Measurements from ENCODE around the gene DENND1A. TPM values are rescaled to one million over a fixed set of nuclear protein-coding genes. Genes with fewer than 3 reads are reported as not detected.
A peak's percentile ranks its signal among the peaks of the same experiment; 100 is the strongest.

The DENND1A gene
- total RNA-seq, 1 donor from 2014 or later: 48.1 TPM

GRCh38 chr9:123359546-123359945 is 570.4 kb downstream of the DENND1A start:
- peaks cover 80% of the 10 kb centered on the region for H3K4me1 Mint-ChIP-seq
- H3K4me1 ChIP-seq: peaks cover 58% of the 10 kb centered on the region
- peaks cover 11% of the 10 kb centered on the region for H3K36me3 Mint-ChIP-seq
- H3K79me2 ChIP-seq (ENCODE audit: low read depth): peaks cover 76% of the 10 kb centered on the region
- H3K9ac ChIP-seq: no peak overlapping the region
- TF ChIP-seq EZH2 (IDR thresholded peaks at IDR 0.05): no peak
- TF ChIP-seq CTCF (IDR thresholded peaks at IDR 0.05): no peak
- no peak for TF ChIP-seq EZH2phosphoT487 (IDR thresholded peaks at IDR 0.05)
- H3K9me3 Mint-ChIP-seq: no peaks in the 10 kb centered on the region
- no peak overlapping the region for H3K4me3 ChIP-seq
- H3K9me3 ChIP-seq (ENCODE audit: low read depth): no peaks in the 10 kb centered on the region
- no peak overlapping the region for H3K27ac ChIP-seq
- peaks cover 42% of the 10 kb centered on the region for H4K20me1 ChIP-seq (ENCODE audit: low read depth)
- peak overlapping the region; percentile 88 for H3K27ac Mint-ChIP-seq
- H3K27me3 ChIP-seq: no peaks in the 10 kb centered on the region
- H3K4me3 Mint-ChIP-seq: peak overlapping the region; percentile 76
- H3K4me2 ChIP-seq: peak overlapping the region; percentile 99
- H3F3A ChIP-seq (ENCODE audit: low read depth): peaks cover 64% of the 10 kb centered on the region
- peaks cover 19% of the 10 kb centered on the region for H3K27me3 Mint-ChIP-seq (ENCODE audit: insufficient read depth, low read depth)
- H2AFZ ChIP-seq (replicated peaks): no peak overlapping the region
- H3K36me3 ChIP-seq: no peaks in the 10 kb centered on the region
- DNase-seq (ENCODE audit: low spot score): no peak

GRCh38 chr9:123359106-123359505 is 570.8 kb downstream of the DENND1A start:
- peaks cover 39% of the 10 kb centered on the region for H4K20me1 ChIP-seq (ENCODE audit: low read depth)
- H3K4me3 ChIP-seq: peak overlapping the region; percentile 84
- peak overlapping the region; percentile 99 for H3K4me2 ChIP-seq
- peaks cover 54% of the 10 kb centered on the region for H3K4me1 ChIP-seq
- H3K36me3 ChIP-seq: no peaks in the 10 kb centered on the region
- H3K27me3 ChIP-seq: no peaks in the 10 kb centered on the region
- peak overlapping the region; percentile 99 for H3K27ac Mint-ChIP-seq
- peaks cover 8% of the 10 kb centered on the region for H3K36me3 Mint-ChIP-seq
- TF ChIP-seq EZH2 (IDR thresholded peaks at IDR 0.05): no peak
- TF ChIP-seq CTCF (IDR thresholded peaks at IDR 0.05): no peak
- TF ChIP-seq EZH2phosphoT487 (IDR thresholded peaks at IDR 0.05): no peak
- peaks cover 68% of the 10 kb centered on the region for H3F3A ChIP-seq (ENCODE audit: low read depth)
- H3K4me3 Mint-ChIP-seq: peak overlapping the region; percentile 94
- H3K79me2 ChIP-seq (ENCODE audit: low read depth): peaks cover 76% of the 10 kb centered on the region
- H2AFZ ChIP-seq (replicated peaks): no peak overlapping the region
- peaks cover 80% of the 10 kb centered on the region for H3K4me1 Mint-ChIP-seq
- no peak overlapping the region for H3K9ac ChIP-seq
- no peak for DNase-seq (ENCODE audit: low spot score)
- peaks cover 21% of the 10 kb centered on the region for H3K27me3 Mint-ChIP-seq (ENCODE audit: insufficient read depth, low read depth)
- H3K27ac ChIP-seq: peak overlapping the region; percentile 68
- H3K9me3 Mint-ChIP-seq: no peaks in the 10 kb centered on the region
- no peaks in the 10 kb centered on the region for H3K9me3 ChIP-seq (ENCODE audit: low read depth)

- peak; percentile 96 for DNase-seq (ENCODE audit: low spot score)
- H3K36me3 Mint-ChIP-seq: peaks cover 2% of the 10 kb centered on the region
- Histone ChIP-seq H3K9ac (no peak overlapping the region), H4K20me1 (ENCODE audit: low read depth) (peaks cover 33% of the 10 kb centered on the region), H3K27ac (peak overlapping the region; percentile 68), H3K79me2 (ENCODE audit: low read depth) (peaks cover 71% of the 10 kb centered on the region), H3K9me3 (ENCODE audit: low read depth) (no peaks in the 10 kb centered on the region), H3K4me3 (peak overlapping the region; percentile 84), H3K27me3 (no peaks in the 10 kb centered on the region), H3K36me3 (no peaks in the 10 kb centered on the region), H3F3A (ENCODE audit: low read depth) (peaks cover 62% of the 10 kb centered on the region), H3K4me2 (peak overlapping the region; percentile 99), H3K4me1 (peaks cover 48% of the 10 kb centered on the region), H2AFZ (replicated peaks) (no peak overlapping the region)
- TF ChIP-seq EZH2phosphoT487 (IDR thresholded peaks at IDR 0.05) (no peak), EZH2 (IDR thresholded peaks at IDR 0.05) (no peak), CTCF (IDR thresholded peaks at IDR 0.05) (no peak)
- no peaks in the 10 kb centered on the region for H3K9me3 Mint-ChIP-seq
- peaks cover 75% of the 10 kb centered on the region for H3K4me1 Mint-ChIP-seq
- H3K27me3 Mint-ChIP-seq (ENCODE audit: insufficient read depth, low read depth): peaks cover 26% of the 10 kb centered on the region
- H3K4me3 Mint-ChIP-seq: peak overlapping the region; percentile 94
- peak overlapping the region; percentile 99 for H3K27ac Mint-ChIP-seq
Measured at GRCh38 chr9:123358181-123358905, 571.6 kb downstream of the DENND1A start.
